ENCODE results near the gene KLK7. TPM values are rescaled to one million over a fixed set of nuclear protein-coding genes. Genes with fewer than 3 reads are reported as not detected.

KLK7 gene
- total and polyA plus RNA-seq, 2 of the 4 experiments (the other 2 are of a cell fraction): not detected

- Histone ChIP-seq H2AK9ac (replicated peaks; ENCODE audit: low read depth, low read length, poor library complexity) (no peak overlapping the region), H4K8ac (ENCODE audit: low read depth in 2 of 2, low read length in 2 of 2) (no peak overlapping the region), H3K23ac (ENCODE audit: low read depth, low read length) (no peak overlapping the region), H4K20me1 (ENCODE audit: insufficient read depth, low read length) (no peaks in the 10 kb centered on the region), H2AFZ (replicated peaks; ENCODE audit: low read length, poor library complexity) (no peak overlapping the region), H3K9me3 (ENCODE audit: control insufficient read depth, insufficient read depth, low read length) (no peaks in the 10 kb centered on the region), H2BK5ac (ENCODE audit: low read depth, low read length, poor library complexity, severe bottlenecking) (no peak overlapping the region), H3K4me3 (ENCODE audit: insufficient read depth, low read depth, low read length) (no peak overlapping the region), H3K18ac (ENCODE audit: low read depth, low read length) (no peak overlapping the region), H3K4me2 (ENCODE audit: low read depth, low read length) (no peak overlapping the region), H2BK120ac (ENCODE audit: low read depth, low read length) (no peak overlapping the region), H3K79me1 (ENCODE audit: low read depth in 1 of 2, low read length in 2 of 2) (no peaks in the 10 kb centered on the region), H3K9ac (ENCODE audit: low read depth, low read length) (no peak overlapping the region), H3K36me3 (ENCODE audit: control insufficient read depth, insufficient read depth, low read length) (no peaks in the 10 kb centered on the region), H3K56ac (ENCODE audit: extremely low read depth, insufficient read depth, low read length) (no peak overlapping the region), H3K4me1 (ENCODE audit: control insufficient read depth, insufficient read depth, low read length) (no peaks in the 10 kb centered on the region), H3K27ac (ENCODE audit: insufficient read depth, low read length) (no peak overlapping the region), H2BK20ac (ENCODE audit: low read depth, low read length) (no peak overlapping the region), H4K5ac (ENCODE audit: low read depth, low read length) (no peak overlapping the region), H3K4ac (ENCODE audit: low read depth, low read length) (no peak overlapping the region), H4K91ac (ENCODE audit: insufficient read depth, low read depth, low read length) (no peak overlapping the region), H3K9me1 (ENCODE audit: insufficient read depth, low read length) (no peaks in the 10 kb centered on the region), H3K27me3 (ENCODE audit: control insufficient read depth, insufficient read depth, low read length) (no peaks in the 10 kb centered on the region), H2AK5ac (ENCODE audit: low read depth, low read length) (no peak overlapping the region), H3K14ac (replicated peaks; ENCODE audit: low read depth, low read length) (no peak overlapping the region), H2BK15ac (ENCODE audit: low read depth, low read length) (no peak overlapping the region)
- ChIA-PET CTCF (no interaction called here), POLR2A (ENCODE audit: unreplicated experiment) (no interaction called here)
- intact Hi-C loops (cut with micrococcal nuclease) (loop anchor here (5.0 kb wide), 1 partner anchor 166 kb away; no protein-coding TSS in a partner anchor), in situ Hi-C loops (cut with MboI; ENCODE audit: low sequenced_read_pairs) (no loop called here), dilution Hi-C loops (cut with HindIII; ENCODE audit: low sequenced_read_pairs, unreplicated experiment) (no loop called here)
- no TSS peak for BruUV-seq (replicated peaks)
- DNase-seq (no peak), ATAC-seq (ENCODE audit: low read depth) (no peak)
- no peak for TF ChIP-seq FOS (IDR thresholded peaks at IDR 0.05; ENCODE audit: low read depth, low read length)
- TF ChIP-seq CTCF (conservative IDR thresholded peaks at IDR 0.05; ENCODE audit: low read depth, low read length): no peak
- no peak for TF ChIP-seq NFE2L2 (IDR thresholded peaks at IDR 0.05; ENCODE audit: low read depth, low read length)
- TF ChIP-seq POLR2A (IDR thresholded peaks at IDR 0.05; ENCODE audit: low read depth, low read length): no peak
- TF ChIP-seq MXI1 (IDR thresholded peaks at IDR 0.05; ENCODE audit: borderline replicate concordance, low read depth, low read length): no peak
- no peak for TF ChIP-seq ELK1 (IDR thresholded peaks at IDR 0.05; ENCODE audit: borderline replicate concordance, low read depth, low read length)
- TF ChIP-seq RCOR1 (IDR thresholded peaks at IDR 0.05; ENCODE audit: insufficient replicate concordance, low read length): no peak
- TF ChIP-seq SMC3 (IDR thresholded peaks at IDR 0.05; ENCODE audit: low read depth, low read length): no peak
- no peak for TF ChIP-seq BHLHE40 (IDR thresholded peaks at IDR 0.05; ENCODE audit: low read depth, low read length)
- no peak for TF ChIP-seq MAFK (IDR thresholded peaks at IDR 0.05; ENCODE audit: low read depth, low read length)
- no peak for TF ChIP-seq USF2 (IDR thresholded peaks at IDR 0.05; ENCODE audit: low read depth, low read length)
- TF ChIP-seq RFX5 (IDR thresholded peaks at IDR 0.05; ENCODE audit: low read depth, low read length): no peak
- TF ChIP-seq CHD1 (IDR thresholded peaks at IDR 0.05; ENCODE audit: low read depth, low read length): no peak
- TF ChIP-seq RAD21 (IDR thresholded peaks at IDR 0.05; ENCODE audit: low read length): no peak
- no peak for TF ChIP-seq MAZ (IDR thresholded peaks at IDR 0.05; ENCODE audit: borderline replicate concordance, low read depth, low read length)
- TF ChIP-seq CEBPB (IDR thresholded peaks at IDR 0.05; ENCODE audit: low read depth, low read length): no peak
These were observed 52.7 kb downstream of the KLK7 start for GRCh38 chr19:50931023-50931422.
